Neural cell (in vitro differentiated cells): Measurements from ENCODE around the gene GPRIN1. TPM values are rescaled to one million over a fixed set of nuclear protein-coding genes. Genes with fewer than 3 reads are reported as not detected.

Source experiments
- H2AFZ ChIP-seq: fragments of 200-600, 300-800 bp; sonication (generic), shearing (Covaris generic); 2 replicates; pipeline ENCODE4 v1.6.0; 2014; ENCODE audit warnings: low read depth, mild to moderate bottlenecking, antibody characterized with exemption, low read length, moderate library complexity
- H3F3A ChIP-seq: fragments of 200-600 bp; shearing (Covaris generic); 2 replicates; pipeline ENCODE4 v1.6.1; 2016; ENCODE audit warnings: mild to moderate bottlenecking, moderate library complexity, mixed read lengths, antibody characterized with exemption, low read length; ENCODE audit not compliant: insufficient read depth, poor library complexity, severe bottlenecking
- H3K27ac ChIP-seq: fragments of 200-600, 300-800 bp; sonication (generic), shearing (Covaris generic); 2 replicates; pipeline ENCODE4 v1.5.1; 2014; ENCODE audit warnings: mild to moderate bottlenecking, low read length, moderate library complexity
- H3K27me3 ChIP-seq: fragments of 300-800, 200-600 bp; sonication (generic), shearing (Covaris generic); 2 replicates; pipeline ENCODE4 v1.6.0; 2014; ENCODE audit warnings: mild to moderate bottlenecking, low read depth, low read length, moderate library complexity; ENCODE audit not compliant: insufficient read depth
- H3K36me3 ChIP-seq: fragments of 300-800, 200-600 bp; sonication (generic), shearing (Covaris generic); 2 replicates; pipeline ENCODE4 v1.5.1; 2014; ENCODE audit warnings: mild to moderate bottlenecking, antibody characterized with exemption, low read length, moderate library complexity; ENCODE audit not compliant: insufficient read depth
- H3K4me2 ChIP-seq: fragments of 300-800, 200-600 bp; sonication (generic), shearing (Covaris generic); 2 replicates; pipeline ENCODE4 v1.6.0; 2014; ENCODE audit warnings: mild to moderate bottlenecking, low read length
- H3K4me3 ChIP-seq: fragments of 300-800, 200-600 bp; sonication (generic), shearing (Covaris generic); 2 replicates; pipeline ENCODE4 v1.5.1; 2014; ENCODE audit warnings: mild to moderate bottlenecking, low read length, moderate library complexity
- H3K79me2 ChIP-seq: fragments of 200-600 bp; shearing (Covaris generic); replicated peaks from 2 replicates; pipeline ENCODE4 v1.6.0; 2014; ENCODE audit warnings: mild to moderate bottlenecking, low read length, moderate library complexity; ENCODE audit not compliant: insufficient read depth
- H3K9ac ChIP-seq: fragments of 300-800, 200-600 bp; sonication (generic), shearing (Covaris generic); 2 replicates; pipeline ENCODE4 v1.6.1; 2016; ENCODE audit warnings: mild to moderate bottlenecking, low read length, mixed read lengths
- H3K9me2 ChIP-seq: fragments of 200-600 bp; shearing (Covaris generic); 2 replicates; pipeline ENCODE4 v1.6.1; 2016; ENCODE audit warnings: mild to moderate bottlenecking, low read length, mixed read lengths; ENCODE audit not compliant: insufficient read depth
- H3K9me3 ChIP-seq: fragments of 200-600, 300-800 bp; sonication (generic), shearing (Covaris generic); 2 replicates; pipeline ENCODE4 v1.6.1; 2016; ENCODE audit warnings: mild to moderate bottlenecking, mixed run types, low read length, moderate library complexity, mixed read lengths
- H4K20me1 ChIP-seq: fragments of 200-600 bp; shearing (Covaris generic); 2 replicates; pipeline ENCODE4 v1.6.1; 2016; ENCODE audit warnings: mild to moderate bottlenecking, mixed run types; ENCODE audit not compliant: insufficient read depth
- EP300 ChIP-seq: fragments of 450-650 bp; conservative IDR thresholded peaks from 2 replicates; pipeline ENCODE4 v1.6.1; 2014; ENCODE audit warnings: antibody characterized with exemption, mild to moderate bottlenecking, moderate library complexity; ENCODE audit not compliant: poor library complexity, severe bottlenecking
- EZH2 ChIP-seq: fragments of 200-600, 300-800 bp; shearing (Covaris generic), sonication (generic); IDR thresholded peaks from 2 replicates; pipeline ENCODE4 v1.6.1; 2014; ENCODE audit warnings: antibody characterized with exemption, low read length, borderline replicate concordance, mild to moderate bottlenecking; ENCODE audit not compliant: insufficient read depth, poor library complexity, severe bottlenecking
- MXI1 ChIP-seq: fragments of 450-650 bp; conservative IDR thresholded peaks from 2 replicates; pipeline ENCODE4 v1.6.1; 2014; ENCODE audit warnings: antibody characterized with exemption, mild to moderate bottlenecking; ENCODE audit not compliant: poor library complexity, severe bottlenecking
- POLR2AphosphoS5 ChIP-seq: IDR thresholded peaks from 2 replicates; pipeline ENCODE4 v1.6.1; 2012
- RAD21 ChIP-seq: fragments of 450-650 bp; conservative IDR thresholded peaks from 2 replicates; pipeline ENCODE4 v1.6.1; 2014; ENCODE audit warnings: antibody characterized with exemption, mild to moderate bottlenecking, moderate library complexity
- SMC3 ChIP-seq: fragments of 450-650 bp; conservative IDR thresholded peaks from 2 replicates; pipeline ENCODE4 v1.6.1; 2014; ENCODE audit warnings: antibody characterized with exemption, mild to moderate bottlenecking, moderate library complexity; ENCODE audit not compliant: poor library complexity
- TAF1 ChIP-seq: IDR thresholded peaks from 2 replicates; pipeline ENCODE4 v1.6.1; 2012; ENCODE audit warnings: low read depth
- polyA plus RNA-seq: library from polyadenylated mRNA; depleted of rRNA; stranded (reverse); fragments of >200 nt; gene quantifications from 2 replicates; pipeline ENCODE4 v1.2.3, GENCODE V29; 2014
- TF ChIP-seq, protein P1 (sequence below): fragments of 450-650 bp; IDR thresholded peaks from 2 replicates; pipeline ENCODE4 v1.5.1; 2014; ENCODE audit warnings: antibody characterized with exemption, mild to moderate bottlenecking, moderate library complexity; ENCODE audit not compliant: poor library complexity, severe bottlenecking
- TF ChIP-seq, protein P2 (sequence below): IDR thresholded peaks from 2 replicates; pipeline ENCODE4 v1.6.1; 2012; ENCODE audit warnings: borderline replicate concordance

The GPRIN1 gene
- polyA plus RNA-seq, 1 donor from 2014 or later = 32.3 TPM

DNA sequence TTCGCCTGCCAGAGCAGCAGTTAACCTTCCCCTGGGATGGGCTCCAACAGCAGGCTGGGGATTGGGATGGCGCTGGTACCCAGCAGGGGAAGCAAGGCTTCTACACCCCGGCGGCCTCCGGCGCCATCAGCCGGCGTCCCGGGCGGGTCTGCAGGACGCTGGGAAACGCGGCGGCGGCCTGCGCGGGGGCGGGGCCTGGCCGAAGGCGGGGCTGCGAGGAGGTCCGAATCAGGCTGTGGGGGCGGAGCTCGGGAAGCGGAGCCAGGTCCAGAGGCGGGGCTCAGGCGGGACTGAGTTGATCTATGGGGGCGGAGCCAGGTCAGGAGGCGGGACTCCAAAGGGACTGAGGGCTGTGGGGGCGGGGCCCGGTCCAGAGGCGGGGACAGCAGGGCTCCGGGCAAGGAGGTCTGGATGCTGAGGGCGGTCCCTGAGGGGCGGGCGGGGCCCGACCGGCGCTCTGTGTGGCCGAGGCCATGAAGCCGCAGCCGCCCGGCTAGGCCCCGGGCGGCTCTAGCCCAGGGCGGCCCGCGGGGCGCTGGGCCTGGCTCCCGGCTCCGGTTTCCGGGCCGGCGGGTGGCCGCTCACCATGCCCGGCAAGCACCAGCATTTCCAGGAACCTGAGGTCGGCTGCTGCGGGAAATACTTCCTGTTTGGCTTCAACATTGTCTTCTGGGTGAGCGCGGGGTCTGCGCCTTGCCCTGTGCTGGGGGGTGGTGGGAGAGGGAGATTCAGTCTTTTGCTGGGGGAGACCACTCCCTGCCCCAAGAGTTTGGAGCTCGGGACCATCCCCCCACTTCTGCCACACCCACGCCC lies 37.3 kb upstream of the GPRIN1 start, which contains the start of gene TSPAN17:
TSPAN17 (plus strand) TSS at position 455 of the 813 bp plus-strand sequence; CDS start at position 587, 132 bp downstream.
- Histone ChIP-seq H3K4me3 (peak within 1 kb of the TSS; percentile 83), H3K27ac (peak within 1 kb of the TSS; percentile 37), H3K9ac (peak within 1 kb of the TSS; percentile 78), H3K9me2 (no peaks in the 10 kb centered on the region), H3K27me3 (no peaks in the 10 kb centered on the region), H3K9me3 (no peaks in the 10 kb centered on the region), H4K20me1 (no peaks in the 10 kb centered on the region), H3K4me2 (peak within 1 kb of the TSS; percentile 78), H2AFZ (peak within 1 kb of the TSS; percentile 73), H3K79me2 (peaks cover 9% of the 10 kb centered on the region), H3F3A (no peaks in the 10 kb centered on the region), H3K36me3 (no peaks in the 10 kb centered on the region)
- peak; percentile 58 for TF ChIP-seq MXI1
- TF ChIP-seq TAF1 = no peak
- no peak for TF ChIP-seq EZH2
- peak; percentile 79 for TF ChIP-seq SMC3
- peak; percentile 28 for TF ChIP-seq POLR2AphosphoS5
- peak; percentile 20 for TF ChIP-seq EP300
- TF ChIP-seq, protein P1, sequence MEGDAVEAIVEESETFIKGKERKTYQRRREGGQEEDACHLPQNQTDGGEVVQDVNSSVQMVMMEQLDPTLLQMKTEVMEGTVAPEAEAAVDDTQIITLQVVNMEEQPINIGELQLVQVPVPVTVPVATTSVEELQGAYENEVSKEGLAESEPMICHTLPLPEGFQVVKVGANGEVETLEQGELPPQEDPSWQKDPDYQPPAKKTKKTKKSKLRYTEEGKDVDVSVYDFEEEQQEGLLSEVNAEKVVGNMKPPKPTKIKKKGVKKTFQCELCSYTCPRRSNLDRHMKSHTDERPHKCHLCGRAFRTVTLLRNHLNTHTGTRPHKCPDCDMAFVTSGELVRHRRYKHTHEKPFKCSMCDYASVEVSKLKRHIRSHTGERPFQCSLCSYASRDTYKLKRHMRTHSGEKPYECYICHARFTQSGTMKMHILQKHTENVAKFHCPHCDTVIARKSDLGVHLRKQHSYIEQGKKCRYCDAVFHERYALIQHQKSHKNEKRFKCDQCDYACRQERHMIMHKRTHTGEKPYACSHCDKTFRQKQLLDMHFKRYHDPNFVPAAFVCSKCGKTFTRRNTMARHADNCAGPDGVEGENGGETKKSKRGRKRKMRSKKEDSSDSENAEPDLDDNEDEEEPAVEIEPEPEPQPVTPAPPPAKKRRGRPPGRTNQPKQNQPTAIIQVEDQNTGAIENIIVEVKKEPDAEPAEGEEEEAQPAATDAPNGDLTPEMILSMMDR = peak; percentile 67
- TF ChIP-seq, protein P2, sequence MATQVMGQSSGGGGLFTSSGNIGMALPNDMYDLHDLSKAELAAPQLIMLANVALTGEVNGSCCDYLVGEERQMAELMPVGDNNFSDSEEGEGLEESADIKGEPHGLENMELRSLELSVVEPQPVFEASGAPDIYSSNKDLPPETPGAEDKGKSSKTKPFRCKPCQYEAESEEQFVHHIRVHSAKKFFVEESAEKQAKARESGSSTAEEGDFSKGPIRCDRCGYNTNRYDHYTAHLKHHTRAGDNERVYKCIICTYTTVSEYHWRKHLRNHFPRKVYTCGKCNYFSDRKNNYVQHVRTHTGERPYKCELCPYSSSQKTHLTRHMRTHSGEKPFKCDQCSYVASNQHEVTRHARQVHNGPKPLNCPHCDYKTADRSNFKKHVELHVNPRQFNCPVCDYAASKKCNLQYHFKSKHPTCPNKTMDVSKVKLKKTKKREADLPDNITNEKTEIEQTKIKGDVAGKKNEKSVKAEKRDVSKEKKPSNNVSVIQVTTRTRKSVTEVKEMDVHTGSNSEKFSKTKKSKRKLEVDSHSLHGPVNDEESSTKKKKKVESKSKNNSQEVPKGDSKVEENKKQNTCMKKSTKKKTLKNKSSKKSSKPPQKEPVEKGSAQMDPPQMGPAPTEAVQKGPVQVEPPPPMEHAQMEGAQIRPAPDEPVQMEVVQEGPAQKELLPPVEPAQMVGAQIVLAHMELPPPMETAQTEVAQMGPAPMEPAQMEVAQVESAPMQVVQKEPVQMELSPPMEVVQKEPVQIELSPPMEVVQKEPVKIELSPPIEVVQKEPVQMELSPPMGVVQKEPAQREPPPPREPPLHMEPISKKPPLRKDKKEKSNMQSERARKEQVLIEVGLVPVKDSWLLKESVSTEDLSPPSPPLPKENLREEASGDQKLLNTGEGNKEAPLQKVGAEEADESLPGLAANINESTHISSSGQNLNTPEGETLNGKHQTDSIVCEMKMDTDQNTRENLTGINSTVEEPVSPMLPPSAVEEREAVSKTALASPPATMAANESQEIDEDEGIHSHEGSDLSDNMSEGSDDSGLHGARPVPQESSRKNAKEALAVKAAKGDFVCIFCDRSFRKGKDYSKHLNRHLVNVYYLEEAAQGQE = no peak
- TF ChIP-seq RAD21 = peak; percentile 75

GRCh38 chr5:176646707-176647029 lies 36.7 kb upstream of the GPRIN1 start:
- H3K36me3 ChIP-seq = no peaks in the 10 kb centered on the region
- H3K27ac ChIP-seq = peak overlapping the region; percentile 37
- H3K4me2 ChIP-seq = peak overlapping the region; percentile 41
- peak overlapping the region; percentile 73 for H2AFZ ChIP-seq
- no peaks in the 10 kb centered on the region for H3K27me3 ChIP-seq
- no peaks in the 10 kb centered on the region for H3K9me2 ChIP-seq
- no peaks in the 10 kb centered on the region for H3K9me3 ChIP-seq
- no peaks in the 10 kb centered on the region for H4K20me1 ChIP-seq
- TF ChIP-seq RAD21 (no peak), POLR2AphosphoS5 (no peak), EP300 (no peak), EZH2 (no peak), SMC3 (no peak), MXI1 (no peak), TAF1 (no peak)
- TF ChIP-seq, protein P1 = no peak
- TF ChIP-seq, protein P2 = no peak
- no peaks in the 10 kb centered on the region for H3F3A ChIP-seq
- peak overlapping the region; percentile 78 for H3K9ac ChIP-seq
- peaks cover 9% of the 10 kb centered on the region for H3K79me2 ChIP-seq
- peak overlapping the region; percentile 83 for H3K4me3 ChIP-seq
